ENCODE measurements around the gene PGRMC1.
"Not testable (repeated sequence)": the region's sequence is repeated elsewhere in the genome, so short reads cannot be mapped to it uniquely, and the experiment has no call there.

The PGRMC1 gene

GRCh38 chrX:119235872-119236622 lies at the start of gene PGRMC1:
Gene PGRMC1 (plus strand): TSS chrX:119236285. CDS start chrX:119236364, 79 bp downstream.
- in situ Hi-C loops (cut with MboI; ENCODE audit: low sequenced_read_pairs): no loop called here

DNA sequence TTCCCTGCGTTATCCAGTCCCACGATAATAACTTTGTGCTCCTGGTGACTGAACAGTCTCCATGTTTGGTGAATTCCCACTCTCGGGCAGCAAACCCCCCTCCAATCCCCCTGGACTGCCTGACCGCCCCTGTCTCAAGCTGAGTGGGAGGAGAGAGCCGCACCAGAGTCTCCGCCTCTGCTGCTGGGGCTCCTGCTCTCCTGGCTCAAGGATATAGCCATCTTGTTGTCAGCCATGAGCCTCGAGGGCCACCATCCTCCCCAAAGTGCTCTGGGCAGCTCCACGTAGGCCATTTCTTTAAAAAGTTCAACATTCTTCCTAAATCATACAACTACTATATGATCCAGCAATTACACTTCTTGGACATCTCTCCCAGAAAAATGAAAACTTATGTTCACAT lies 49.3 kb upstream of the PGRMC1 start:
- in situ Hi-C loops (cut with MboI; ENCODE audit: low sequenced_read_pairs): no loop called here

GRCh38 chrX:119187298-119187697 lies 48.8 kb upstream of the PGRMC1 start:
- in situ Hi-C loops (cut with MboI; ENCODE audit: low sequenced_read_pairs): no loop called here

- in situ Hi-C loops (cut with MboI; ENCODE audit: low sequenced_read_pairs): no loop called here
Observed at GRCh38 chrX:119189115-119189514, 47.0 kb upstream of the PGRMC1 start.

DNA sequence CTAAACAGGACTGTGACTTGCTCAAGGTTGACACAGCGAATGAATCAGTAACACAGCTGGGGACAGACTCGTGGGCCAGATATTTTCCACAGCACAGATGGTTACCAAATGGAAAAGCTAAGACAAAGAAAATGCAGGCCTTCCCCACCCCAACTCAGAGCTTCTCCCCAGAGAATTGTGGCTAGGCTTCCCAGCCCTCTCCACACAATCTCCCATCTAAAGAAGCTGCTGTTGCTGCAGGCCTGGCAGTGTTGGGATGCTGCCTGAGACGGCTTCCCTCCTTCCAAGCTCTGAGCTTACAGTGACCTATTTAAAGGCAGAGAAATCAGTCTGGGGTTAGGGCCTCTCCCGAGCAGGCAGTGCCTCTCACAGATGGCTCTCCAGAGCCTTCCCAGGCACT lies 46.5 kb upstream of the PGRMC1 start:
- in situ Hi-C loops (cut with MboI; ENCODE audit: low sequenced_read_pairs): no loop called here

GRCh38 chrX:119190091-119190681 lies 45.9 kb upstream of the PGRMC1 start:
- in situ Hi-C loops (cut with MboI; ENCODE audit: low sequenced_read_pairs): no loop called here

- in situ Hi-C loops (cut with MboI; ENCODE audit: low sequenced_read_pairs): no loop called here
Observed at GRCh38 chrX:119190831-119191230, 45.3 kb upstream of the PGRMC1 start.

DNA sequence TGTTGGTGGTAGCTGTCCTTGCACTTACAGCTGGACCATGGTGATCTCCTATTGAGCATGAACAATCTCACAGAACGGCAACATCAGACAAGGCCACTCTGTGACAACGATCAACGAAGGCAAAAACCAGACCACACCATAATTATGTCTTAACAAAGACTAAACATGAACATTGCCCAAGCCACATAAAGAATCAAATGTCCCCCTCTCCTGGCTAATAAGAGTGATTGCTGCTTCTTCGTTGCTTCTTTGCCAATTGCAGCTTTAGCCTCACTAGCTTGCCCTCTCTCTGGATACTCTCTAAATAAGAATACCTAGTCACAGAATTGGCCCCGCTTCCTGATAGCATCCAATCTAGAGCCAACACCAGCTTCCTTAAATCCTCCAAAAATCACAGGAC lies 41.5 kb upstream of the PGRMC1 start:
- in situ Hi-C loops (cut with MboI; ENCODE audit: low sequenced_read_pairs): no loop called here

GRCh38 chrX:119201570-119201969 lies 34.5 kb upstream of the PGRMC1 start:
- in situ Hi-C loops (cut with MboI; ENCODE audit: low sequenced_read_pairs): no loop called here

- in situ Hi-C loops (cut with MboI; ENCODE audit: low sequenced_read_pairs): no loop called here
Observed at GRCh38 chrX:119206203-119206602, 29.9 kb upstream of the PGRMC1 start.

DNA sequence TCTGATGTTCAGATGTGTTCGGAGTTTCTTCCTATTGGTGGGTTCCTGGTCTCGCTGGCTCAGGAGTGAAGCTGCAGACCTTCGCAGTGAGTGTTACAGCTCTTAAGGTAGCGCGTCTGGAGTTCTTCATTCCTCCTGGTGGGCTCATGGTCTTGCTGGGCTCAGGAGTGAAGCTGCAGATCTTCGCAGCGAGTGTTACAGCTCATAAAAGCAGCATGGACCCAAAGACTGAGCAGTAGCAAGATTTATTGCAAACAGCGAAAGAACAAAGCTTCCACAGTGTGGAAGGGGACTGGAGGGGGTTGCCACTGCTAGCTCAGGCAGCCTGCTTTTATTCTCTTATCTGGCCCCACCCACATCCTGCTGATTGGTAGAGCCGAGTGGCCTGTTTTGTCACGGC lies 28.6 kb upstream of the PGRMC1 start:
- in situ Hi-C loops (cut with MboI; ENCODE audit: low sequenced_read_pairs): not testable (repeated sequence)

DNA sequence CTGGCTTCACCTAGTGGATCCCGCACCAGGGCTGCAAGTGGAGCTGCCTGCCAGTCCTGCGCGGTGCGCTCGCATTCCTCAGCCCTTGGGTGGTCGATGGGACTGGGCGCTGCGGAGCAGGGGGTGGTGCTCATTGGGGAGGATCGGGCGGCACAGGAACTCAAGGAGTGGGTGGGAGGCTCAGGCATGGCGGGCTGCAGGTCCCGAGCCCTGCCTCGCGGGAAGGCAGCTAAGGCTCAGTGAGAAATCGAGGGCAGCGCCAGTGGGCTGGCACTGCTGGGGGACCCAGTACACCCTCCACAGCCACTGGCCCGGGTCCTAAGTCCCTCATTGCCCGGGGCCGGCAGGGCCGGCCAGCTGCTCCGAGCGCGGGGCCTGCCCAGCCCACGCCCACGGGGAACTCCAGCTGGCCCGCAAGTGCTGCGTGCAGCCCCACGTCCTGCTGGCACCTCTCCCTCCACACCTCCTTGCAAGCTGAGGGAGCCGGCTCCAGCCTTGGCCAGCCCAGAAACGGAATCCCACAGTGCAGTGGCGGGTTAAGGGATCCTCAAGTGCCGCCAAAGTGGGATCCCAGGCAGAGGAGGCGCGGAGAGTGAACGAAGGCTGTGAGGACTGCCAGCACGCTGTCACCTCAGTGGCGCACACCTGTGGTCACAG lies 27.6 kb upstream of the PGRMC1 start:
- in situ Hi-C loops (cut with MboI; ENCODE audit: low sequenced_read_pairs): no loop called here

GRCh38 chrX:119210931-119211648 lies 25.0 kb upstream of the PGRMC1 start:
- in situ Hi-C loops (cut with MboI; ENCODE audit: low sequenced_read_pairs): not testable (repeated sequence)

DNA sequence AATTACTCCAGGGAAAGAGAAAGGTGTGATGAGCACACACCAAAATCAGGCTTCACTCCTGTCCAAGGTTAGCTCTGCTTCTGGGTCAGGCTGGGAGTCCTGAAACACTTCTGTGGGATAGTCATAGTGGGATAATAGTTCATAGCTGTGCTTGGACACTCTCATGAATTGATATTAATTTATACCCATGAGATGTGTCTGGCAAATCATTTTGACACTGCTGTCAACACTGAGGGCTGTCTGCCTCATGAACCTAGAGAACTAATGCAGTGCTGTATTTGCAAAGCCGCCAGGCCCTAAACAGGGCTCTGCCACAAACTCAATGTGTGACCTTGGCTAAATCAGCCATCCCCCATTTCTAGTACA lies 24.5 kb upstream of the PGRMC1 start:
- in situ Hi-C loops (cut with MboI; ENCODE audit: low sequenced_read_pairs): no loop called here

DNA sequence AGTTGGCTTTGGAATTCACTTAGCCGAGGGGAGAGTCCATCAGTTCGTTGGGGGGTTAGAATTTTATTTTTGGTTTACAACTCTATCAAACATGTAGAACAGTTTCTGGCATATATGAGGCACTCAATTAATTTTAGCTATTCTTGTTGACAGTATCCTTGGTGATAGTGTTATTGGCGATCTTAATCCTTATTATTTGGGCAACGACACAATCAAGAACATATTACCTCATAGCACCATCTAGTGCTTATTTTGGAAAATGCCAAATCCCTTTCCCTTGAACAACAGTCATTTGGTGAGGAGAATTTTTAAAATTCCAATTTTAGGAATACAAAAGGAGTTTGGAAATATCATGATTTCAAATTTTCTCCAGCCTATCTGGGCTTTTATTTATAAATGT lies 17.9 kb upstream of the PGRMC1 start:
- in situ Hi-C loops (cut with MboI; ENCODE audit: low sequenced_read_pairs): no loop called here

GRCh38 chrX:119222932-119223331 lies 13.2 kb upstream of the PGRMC1 start:
- in situ Hi-C loops (cut with MboI; ENCODE audit: low sequenced_read_pairs): no loop called here

DNA sequence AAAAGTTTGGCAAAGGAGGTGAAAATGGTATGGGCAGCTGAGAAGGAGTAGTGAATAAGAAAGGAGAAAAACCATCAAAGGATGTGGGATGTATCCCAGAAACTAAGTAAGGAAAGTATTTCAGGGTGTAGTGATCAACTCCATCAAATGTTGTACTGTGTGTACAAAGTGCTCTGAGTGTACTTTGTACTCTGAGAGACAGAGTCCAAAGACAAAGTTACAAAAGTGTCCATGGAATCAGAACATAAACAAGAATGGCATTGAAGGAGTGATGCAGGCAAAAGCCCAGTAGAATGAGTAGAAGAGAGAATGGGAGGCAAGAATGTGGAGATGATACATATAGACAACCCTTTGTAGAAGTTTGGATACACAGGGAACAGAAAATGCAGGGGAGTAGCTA lies 12.3 kb upstream of the PGRMC1 start:
- in situ Hi-C loops (cut with MboI; ENCODE audit: low sequenced_read_pairs): no loop called here

GRCh38 chrX:119226446-119226845 lies 9.6 kb upstream of the PGRMC1 start:
- in situ Hi-C loops (cut with MboI; ENCODE audit: low sequenced_read_pairs): no loop called here

DNA sequence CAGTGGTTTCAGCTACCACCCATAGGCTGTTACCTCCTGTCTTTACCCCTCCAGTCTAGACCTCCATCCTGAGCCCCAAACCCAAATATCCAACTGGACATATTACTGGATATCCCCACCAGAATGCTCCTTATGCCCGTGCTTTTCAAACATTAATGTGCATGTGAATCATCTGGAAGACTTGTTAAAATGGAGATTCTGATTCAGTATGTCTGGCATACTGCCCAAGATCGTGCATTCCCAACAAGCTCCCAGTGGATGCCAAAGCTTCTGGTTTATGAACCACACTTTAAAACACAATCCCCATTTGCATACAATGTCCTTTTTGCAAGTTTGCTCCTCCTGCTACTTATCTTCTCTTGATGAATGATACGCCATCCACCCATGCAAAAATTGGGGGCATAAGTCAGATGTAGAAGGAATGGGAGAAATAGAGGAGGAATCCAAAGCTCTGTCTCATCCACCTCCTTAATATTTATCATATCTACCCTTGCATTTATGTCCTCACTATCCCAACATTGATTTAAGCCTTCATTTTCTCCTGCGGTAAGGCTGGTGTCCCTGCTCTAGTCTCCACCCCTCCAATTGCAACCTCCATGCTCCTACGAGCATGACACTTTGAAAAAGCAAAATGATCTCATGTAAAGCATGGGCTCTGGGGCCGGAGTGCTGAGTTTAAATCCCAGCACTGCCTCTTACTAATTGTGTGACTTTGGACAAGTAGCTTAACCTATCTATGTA lies 7.4 kb upstream of the PGRMC1 start:
- in situ Hi-C loops (cut with MboI; ENCODE audit: low sequenced_read_pairs): no loop called here

- in situ Hi-C loops (cut with MboI; ENCODE audit: low sequenced_read_pairs): no loop called here
Observed at GRCh38 chrX:119229253-119229615, 6.9 kb upstream of the PGRMC1 start.

- in situ Hi-C loops (cut with MboI; ENCODE audit: low sequenced_read_pairs): no loop called here
Observed at GRCh38 chrX:119230850-119231249, 5.2 kb upstream of the PGRMC1 start.
